OCI-LY7 (cell line): ENCODE measurements around the gene TRIM29. TPM values are rescaled to one million over a fixed set of nuclear protein-coding genes. Genes with fewer than 3 reads are reported as not detected.

Source experiments
- BruUV-seq: library from RNA; stranded (reverse); fragments of 400-500 nt; replicated peaks from 2 replicates; lab custom pipeline; 2021; lab: Mats Ljungman, UMichigan
- CTCF ChIA-PET: fragments of 300-600 bp; sonication (Branson Sonifier 250); formaldehyde crosslinking; loops from one replicate; lab custom pipeline; 2022; ENCODE audit warnings: antibody characterized with exemption; ENCODE audit not compliant: unreplicated experiment; lab: Charles Lee
- POLR2A ChIA-PET: fragments of 300-600 bp; sonication (Branson Sonifier 250); formaldehyde crosslinking; loops from one replicate; lab custom pipeline; 2022; ENCODE audit warnings: antibody characterized with exemption; lab: Charles Lee
- DNase-seq: peaks from one replicate; pipeline ENCODE4 v3.0.0-alpha.2; 2015; ENCODE audit warnings: low spot score
- H2AFZ ChIP-seq: fragments of 200-600 bp; sonication (generic), shearing (Covaris generic); 2 replicates; pipeline ENCODE4 v1.6.1; 2014; ENCODE audit warnings: mild to moderate bottlenecking, antibody characterized with exemption, low read length, moderate library complexity
- H3K27ac ChIP-seq: fragments of 200-600 bp; sonication (generic); 2 replicates; pipeline ENCODE4 v1.5.1; 2014; ENCODE audit warnings: mixed run types, low read depth, mild to moderate bottlenecking, moderate library complexity, low read length, inconsistent platforms; ENCODE audit not compliant: poor library complexity, severe bottlenecking
- H3K36me3 ChIP-seq: fragments of 200-600 bp; sonication (generic); 2 replicates; pipeline ENCODE4 v1.6.1; 2014; ENCODE audit warnings: mild to moderate bottlenecking, antibody characterized with exemption, low read length, moderate library complexity, mixed read lengths; ENCODE audit not compliant: insufficient read depth
- H3K4me1 ChIP-seq: fragments of 200-600 bp; sonication (generic); 2 replicates; pipeline ENCODE4 v1.5.1; 2014; ENCODE audit warnings: mild to moderate bottlenecking, low read length; ENCODE audit not compliant: insufficient read depth, poor library complexity, severe bottlenecking
- H3K4me2 ChIP-seq: fragments of 200-600 bp; sonication (generic); 2 replicates; pipeline ENCODE4 v1.6.1; 2014; ENCODE audit warnings: mild to moderate bottlenecking, low read length
- H3K4me3 ChIP-seq: fragments of 200-600 bp; sonication (generic); 2 replicates; pipeline ENCODE4 v1.5.1; 2014; ENCODE audit warnings: mild to moderate bottlenecking, low read depth, low read length; ENCODE audit not compliant: poor library complexity, severe bottlenecking
- H3K79me2 ChIP-seq: fragments of 200-600 bp; sonication (generic); 2 replicates; pipeline ENCODE4 v1.6.1; 2016; ENCODE audit warnings: low read depth, mild to moderate bottlenecking, low read length, moderate library complexity, mixed read lengths; ENCODE audit not compliant: insufficient read depth
- H3K9me2 ChIP-seq: fragments of 200-600 bp; sonication (generic); 2 replicates; pipeline ENCODE4 v1.6.1; 2016; ENCODE audit warnings: mild to moderate bottlenecking, low read length, mixed read lengths; ENCODE audit not compliant: insufficient read depth
- H3K9me3 ChIP-seq: fragments of 200-600 bp; sonication (generic); 2 replicates; pipeline ENCODE4 v1.6.1; 2014; ENCODE audit warnings: mild to moderate bottlenecking, mixed run types, low read length, mixed read lengths
- H4K20me1 ChIP-seq: fragments of 200-600 bp; sonication (generic); 2 replicates; pipeline ENCODE4 v1.6.1; 2014; ENCODE audit warnings: mild to moderate bottlenecking, antibody characterized with exemption, low read length, moderate library complexity, mixed read lengths; ENCODE audit not compliant: insufficient read depth
- CTCF ChIP-seq: fragments of 200-600 bp; sonication (generic); conservative IDR thresholded peaks from 2 replicates; pipeline ENCODE4 v1.5.1; 2014; ENCODE audit warnings: mild to moderate bottlenecking, antibody characterized with exemption, low read length, moderate library complexity, mixed read lengths
- EZH2phosphoT487 ChIP-seq: fragments of 200-600 bp; sonication (generic); IDR thresholded peaks from 2 replicates; pipeline ENCODE4 v1.6.1; 2018; ENCODE audit warnings: low read depth, borderline replicate concordance, mild to moderate bottlenecking, mixed run types, antibody characterized with exemption, low read length, moderate library complexity, mixed read lengths
- intact Hi-C: fragments of 100-400 bp; cut with micrococcal nuclease; formaldehyde crosslinking; loops from one replicate; pipeline ENCODE4 v1.10.0; 2022; ENCODE audit not compliant: unreplicated experiment
- total RNA-seq, 2 experiments: library from RNA; depleted of rRNA in 1 of 2; stranded (reverse); fragments of >200 nt in 1 of 2; shearing (Covaris generic) in 1 of 2; gene quantifications; 2 replicates each; pipeline ENCODE4 v1.2.3, GENCODE V29; 2014 to 2022

Gene TRIM29
- total RNA-seq, 2 experiments from 2014 or later = not detected

- Histone ChIP-seq H4K20me1 (no peaks in the 10 kb centered on the region), H3K9me2 (no peaks in the 10 kb centered on the region), H3K4me2 (no peak overlapping the region), H3K4me1 (no peaks in the 10 kb centered on the region), H3K27ac (no peak overlapping the region), H3K4me3 (no peak overlapping the region), H3K79me2 (no peaks in the 10 kb centered on the region), H2AFZ (no peak overlapping the region), H3K36me3 (no peaks in the 10 kb centered on the region), H3K9me3 (no peaks in the 10 kb centered on the region)
- intact Hi-C loops = no loop called here
- DNase-seq = no peak
- TF ChIP-seq CTCF (no peak), EZH2phosphoT487 (no peak)
- CTCF ChIA-PET = no interaction called here
- POLR2A ChIA-PET = interaction anchor here (0.6 to 1.0 kb wide), 2 partner anchors 390 to 1212 kb away, joined by 3 read pairs; no protein-coding TSS in a partner anchor
- no TSS peak for BruUV-seq
Observed at GRCh38 chr11:120142441-120143100, 4.7 kb upstream of the TRIM29 start.

GRCh38 chr11:120141768-120142423 lies 4.0 kb upstream of the TRIM29 start:
- Histone ChIP-seq H3K79me2 (no peaks in the 10 kb centered on the region), H3K27ac (no peak overlapping the region), H3K4me2 (no peak overlapping the region), H4K20me1 (no peaks in the 10 kb centered on the region), H3K4me3 (no peak overlapping the region), H3K36me3 (no peaks in the 10 kb centered on the region), H3K9me2 (no peaks in the 10 kb centered on the region), H3K9me3 (no peaks in the 10 kb centered on the region), H3K4me1 (no peaks in the 10 kb centered on the region), H2AFZ (no peak overlapping the region)
- TF ChIP-seq CTCF = no peak
- no peak for TF ChIP-seq EZH2phosphoT487
- no peak for DNase-seq
- intact Hi-C loops = no loop called here
- ChIA-PET CTCF (no interaction called here), POLR2A (interaction anchor here (1.0 kb wide), 1 partner anchor 390 kb away, joined by 3 read pairs; no protein-coding TSS in a partner anchor)
- no TSS peak for BruUV-seq
